GM12878 (cell line): ENCODE data around the gene SLC23A2.

Experiments used
- ATF7 ChIP-seq: fragments of 450-650 bp; IDR thresholded peaks from 2 replicates; pipeline ENCODE4 v1.6.1; 2016; ENCODE audit warnings: low read depth, mild to moderate bottlenecking
- CHD2 ChIP-seq: IDR thresholded peaks from 2 replicates; pipeline ENCODE4 v1.6.1; 2011; ENCODE audit warnings: low read depth, low read length, improper control_type of control experiment, borderline replicate concordance
- CREB1 ChIP-seq: IDR thresholded peaks from 2 replicates; pipeline ENCODE4 v1.6.1; 2012; ENCODE audit warnings: low read depth, mild to moderate bottlenecking, inconsistent platforms
- CTCF ChIP-seq, 3 experiments: IDR thresholded peaks in 2 of 3; conservative IDR thresholded peaks in 1 of 3; 2 replicates each; pipeline ENCODE4 v1.5.1; 2011; ENCODE audit warnings: low read depth in 3 of 3, low read length in 3 of 3, mild to moderate bottlenecking in 3 of 3, control low read depth in 2 of 3, moderate library complexity in 2 of 3, inconsistent platforms in 1 of 3, mixed read lengths in 1 of 3; ENCODE audit not compliant: control insufficient read depth in 2 of 3, insufficient read depth in 1 of 3; ENCODE audit errors: extremely low read depth in 1 of 3
- E4F1 ChIP-seq: fragments of 450-650 bp; IDR thresholded peaks from 2 replicates; pipeline ENCODE4 v1.6.1; 2018; ENCODE audit warnings: borderline replicate concordance, mild to moderate bottlenecking; ENCODE audit not compliant: partially characterized antibody
- EGR1 ChIP-seq, 2 experiments: IDR thresholded peaks; 1 replicate in 1 of 2; 2 replicates in 1 of 2; pipeline ENCODE4 v1.6.1; 2011 to 2012; ENCODE audit warnings: low read depth in 2 of 2, low read length in 2 of 2, borderline replicate concordance in 1 of 2, mild to moderate bottlenecking in 1 of 2, moderate library complexity in 1 of 2
- EZH2 ChIP-seq: IDR thresholded peaks from 2 replicates; pipeline ENCODE4 v1.6.1; 2012; ENCODE audit warnings: low read depth, mild to moderate bottlenecking, control low read depth, inconsistent platforms, low read length, borderline replicate concordance; ENCODE audit not compliant: control insufficient read depth
- FOXM1 ChIP-seq: IDR thresholded peaks from 2 replicates; pipeline ENCODE4 v1.6.1; 2012; ENCODE audit warnings: low read depth, mild to moderate bottlenecking, inconsistent platforms, low read length, moderate library complexity
- GABPA ChIP-seq: IDR thresholded peaks from 2 replicates; pipeline ENCODE4 v1.6.1; 2014; ENCODE audit warnings: antibody characterized with exemption, low read depth, mild to moderate bottlenecking, inconsistent platforms
- HDAC2 ChIP-seq: fragments of 200-600 bp; sonication (generic); IDR thresholded peaks from 2 replicates; pipeline ENCODE4 v1.6.1; 2017
- POLR2A ChIP-seq: IDR thresholded peaks from 2 replicates; pipeline ENCODE4 v1.6.1; 2011; ENCODE audit warnings: low read depth, mild to moderate bottlenecking, low read length
- SRF ChIP-seq, 2 experiments: IDR thresholded peaks; 2 replicates each; pipeline ENCODE4 v1.6.1; 2011; ENCODE audit warnings: low read depth in 2 of 2, low read length in 2 of 2, mild to moderate bottlenecking in 1 of 2, moderate library complexity in 1 of 2
- TAF1 ChIP-seq: IDR thresholded peaks from 2 replicates; pipeline ENCODE4 v1.6.1; 2011; ENCODE audit warnings: mild to moderate bottlenecking, low read depth, low read length, borderline replicate concordance
- ZBTB11 ChIP-seq: fragments of 450-650 bp; formaldehyde crosslinking; IDR thresholded peaks from 2 replicates; pipeline ENCODE4 v1.5.0; 2022; ENCODE audit warnings: mild to moderate bottlenecking, missing genetic modification characterization

GRCh38 chr20:4904127-4904860 is 97.0 kb downstream of the SLC23A2 start:
- TF ChIP-seq SRF (IDR thresholded peaks at IDR 0.05; ENCODE audit: low read depth in 2 of 2, low read length in 2 of 2) (no peak), CTCF (IDR thresholded peaks at IDR 0.05 in 2 of 3, conservative IDR thresholded peaks at IDR 0.05 in 1 of 3; ENCODE audit: control insufficient read depth in 2 of 3, extremely low read depth in 1 of 3, insufficient read depth in 1 of 3, low read depth in 3 of 3, low read length in 3 of 3) (no peak), CHD2 (no peak), TAF1 (no peak), GABPA (no peak), ATF7 (no peak), ZBTB11 (CRISPR knock-in tag) (no peak), CREB1 (no peak), POLR2A (no peak), EZH2 (no peak), FOXM1 (no peak), E4F1 (no peak), EGR1 (IDR thresholded peaks at IDR 0.05; ENCODE audit: borderline replicate concordance in 1 of 2, low read depth in 2 of 2, low read length in 2 of 2) (no peak), HDAC2 (no peak)
